Psoas muscle (tissue), 8 donors: Measurements from ENCODE around the gene CTIF. TPM values are rescaled to one million over a fixed set of nuclear protein-coding genes. Genes with fewer than 3 reads are reported as not detected.

Source experiments
- ATAC-seq, 4 donors: fragments of 200-7000 bp; cut with Tn5 transposase; one replicate each; pipeline ENCODE4 v1.9.1; 2020; ENCODE audit warnings: moderate library complexity in 3 of 4, mild to moderate bottlenecking in 2 of 4
- DNase-seq, 2 donors: peaks; one replicate each; pipeline ENCODE4 v3.0.0-alpha.2; 2020
- H3K27ac ChIP-seq: fragments of 200-600 bp; one replicate; pipeline ENCODE4 v1.8.0; 2022
- H3K27me3 ChIP-seq, 3 donors: fragments of 200-600 bp in 1 of 3; one replicate each; pipeline versions ENCODE4 v1.6.1 to v1.8.0; 2013 to 2022; ENCODE audit warnings: low read length in 2 of 3, mild to moderate bottlenecking in 2 of 3, moderate library complexity in 1 of 3; ENCODE audit not compliant: insufficient read depth in 3 of 3
- H3K36me3 ChIP-seq, 2 donors: fragments of 200-600 bp in 1 of 2; one replicate each; pipeline versions ENCODE4 v1.6.1 to v1.8.0; 2013 to 2022; ENCODE audit warnings: low read depth in 1 of 2, mild to moderate bottlenecking in 1 of 2, moderate library complexity in 1 of 2; ENCODE audit not compliant: insufficient read depth in 1 of 2
- H3K4me1 ChIP-seq: fragments of 200-600 bp; one replicate; pipeline ENCODE4 v1.8.0; 2022
- H3K4me3 ChIP-seq: fragments of 200-600 bp; one replicate; pipeline ENCODE4 v1.8.0; 2022; ENCODE audit warnings: mild to moderate bottlenecking
- H3K9me3 ChIP-seq: fragments of 200-600 bp; one replicate; pipeline ENCODE4 v1.8.0; 2022
- CTCF ChIP-seq: fragments of 200-600 bp; IDR thresholded peaks from one replicate; pipeline ENCODE4 v1.8.0; 2022; ENCODE audit warnings: antibody characterized with exemption
- WGBS, 3 donors: extraction: QIAGEN DNeasy Blood & Tissue Kit; methylation state at CpG; one replicate each; pipeline versions ENCODE4 v1.1.6 to v1.1.7; 2013; 5-methylcytosine and 5-hydroxymethylcytosine counted together
- intact Hi-C, 2 donors: fragments of 100-400 bp; cut with DNase I; formaldehyde crosslinking; loops; one replicate each; pipeline versions ENCODE4 v1.11.0 to v1.14.2; 2022
- polyA plus RNA-seq, 3 donors: library from polyadenylated mRNA; stranded (reverse); fragments of 200-250 nt; gene quantifications; one replicate each; pipeline ENCODE4 v1.2.3, GENCODE V29; 2013
- total RNA-seq, 4 donors: library from RNA; stranded (reverse); fragmentation: NEBNext Ultra II Directional in 2 of 4; extraction: Animal tissue kit (Norgen Biotek cat#: 25700) in 2 of 4; gene quantifications; one replicate each; pipeline versions ENCODE4 v1.2.1 to v1.2.4, GENCODE V29; 2021 to 2023
- donor health status: healthy with polysubstance abuse.
- donor health status: DM: no; HTN: no; CAD: no; lungs with moderate emphysema.
- donor health status: Bipolar disorder and iron deficiency.
- donor health status: healthy.
- donor health status: DM: yes; HTN: yes; CAD: no.
- donor health status: DM: no; HTN: no; CAD: no.
- donor health status: DM: no; HTN: no; CAD: no.
- donor health status: DM: yes; HTN: yes; CAD: no.

CTIF gene
- total and polyA plus RNA-seq, 7 donors = 11.3 to 40.5 (median 26.9) TPM

- TF ChIP-seq CTCF = no peak
- Histone ChIP-seq H3K36me3 (no peaks in the 10 kb centered on the region), H3K4me3 (no peak overlapping the region), H3K27me3 (no peaks in the 10 kb centered on the region), H3K4me1 (peaks cover 18% of the 10 kb centered on the region), H3K27ac (no peak overlapping the region), H3K9me3 (no peaks in the 10 kb centered on the region)
- peak in 1 of 2 donors; percentile 38 for DNase-seq
- intact Hi-C loops = no loop called here
- ATAC-seq = no peak
- WGBS, 3 donors = 84 to 92% (median 87%) methylated on average over 13 of the region's 13 CpGs
These were observed 295.0 kb downstream of the CTIF start for GRCh38 chr18:48833701-48834412.

GRCh38 chr18:48834413-48835031, 295.7 kb downstream of the CTIF start:
- no peaks in the 10 kb centered on the region for H3K27me3 ChIP-seq
- TF ChIP-seq CTCF = no peak
- no peak overlapping the region for H3K4me3 ChIP-seq
- H3K4me1 ChIP-seq = peaks cover 24% of the 10 kb centered on the region
- WGBS, 3 donors = 71 to 82% (median 72%) methylated on average over 18 of the region's 18 CpGs
- H3K9me3 ChIP-seq = no peaks in the 10 kb centered on the region
- intact Hi-C loops = no loop called here
- DNase-seq = peak; percentile 73 to 78
- no peaks in the 10 kb centered on the region for H3K36me3 ChIP-seq
- H3K27ac ChIP-seq = no peak overlapping the region
- peak in 3 of 4 donors; percentile 44 to 53 (median 47) for ATAC-seq

- 84 to 86% (median 86%) methylated on average over 3 of the region's 3 CpGs for WGBS, 3 donors
- H3K4me3 ChIP-seq = no peak overlapping the region
- H3K27ac ChIP-seq = no peak overlapping the region
- peaks cover 30% of the 10 kb centered on the region for H3K4me1 ChIP-seq
- intact Hi-C loops = no loop called here
- DNase-seq = no peak
- no peak for ATAC-seq
- H3K36me3 ChIP-seq = no peaks in the 10 kb centered on the region
- no peaks in the 10 kb centered on the region for H3K9me3 ChIP-seq
- no peak for TF ChIP-seq CTCF
- H3K27me3 ChIP-seq = no peaks in the 10 kb centered on the region
These were observed 296.3 kb downstream of the CTIF start for GRCh38 chr18:48835119-48835518.

- H3K36me3 ChIP-seq = no peaks in the 10 kb centered on the region
- H3K9me3 ChIP-seq = no peaks in the 10 kb centered on the region
- ATAC-seq (no peak), DNase-seq (peak in 1 of 2 donors; percentile 32)
- intact Hi-C loops = no loop called here
- no peak overlapping the region for H3K4me3 ChIP-seq
- WGBS, 3 donors = 93 to 96% (median 95%) methylated on average over 2 to 3 of the region's 3 CpGs
- H3K4me1 ChIP-seq = peaks cover 31% of the 10 kb centered on the region
- H3K27ac ChIP-seq = no peak overlapping the region
- no peak for TF ChIP-seq CTCF
- H3K27me3 ChIP-seq = no peaks in the 10 kb centered on the region
These were observed 296.9 kb downstream of the CTIF start for GRCh38 chr18:48835745-48836170.
